Pancreas (tissue), 10 donors: Measurements from ENCODE around the gene RAB8B. TPM values are rescaled to one million over a fixed set of nuclear protein-coding genes. Genes with fewer than 3 reads are reported as not detected.
A peak's percentile ranks its signal among the peaks of the same experiment; 100 is the strongest.

Experiments used
- ATAC-seq, 4 donors: fragments of 200-7000 bp; cut with Tn5 transposase; one replicate each; pipeline versions ENCODE4 v1.8.0 to v1.9.1; 2020; ENCODE audit warnings: mild to moderate bottlenecking in 4 of 4, moderate library complexity in 4 of 4
- DNase-seq, 6 donors: peaks; one replicate each; pipeline ENCODE4 v3.0.0-alpha.2; 2020
- FAIRE-seq: peaks from 2 replicates; lab custom pipeline; 2012; peaks lifted over from hg19 to GRCh38; lab: Jason Lieb, UNC
- H3K27ac ChIP-seq, 4 donors: fragments of 200-600 bp; sonication (generic); 1 replicate in 3 of 4; 2 replicates in 1 of 4; pipeline versions ENCODE4 v1.5.0 to v1.8.0; 2020
- H3K27me3 ChIP-seq, 4 donors: fragments of 200-600 bp; one replicate each; pipeline ENCODE4 v1.8.0; 2021
- H3K36me3 ChIP-seq, 3 donors: fragments of 200-600 bp; sonication (generic) in 1 of 3; one replicate each; pipeline versions ENCODE4 v1.5.0 to v1.8.0; 2020 to 2021
- H3K4me1 ChIP-seq, 3 donors: fragments of 200-600 bp; one replicate each; pipeline ENCODE4 v1.8.0; 2021
- H3K4me3 ChIP-seq, 4 donors: fragments of 200-600 bp; sonication (generic) in 2 of 4; one replicate each; pipeline versions ENCODE4 v1.5.0 to v1.8.0; 2020 to 2021
- H3K9me3 ChIP-seq, 4 donors: fragments of 200-600 bp; one replicate each; pipeline ENCODE4 v1.8.0; 2021
- CTCF ChIP-seq, 4 donors: fragments of 200-600 bp; sonication (generic) in 3 of 4; IDR thresholded peaks; one replicate each; pipeline versions ENCODE4 v1.5.0 to v1.8.0; 2021; ENCODE audit warnings: antibody characterized with exemption in 4 of 4
- WGBS, 2 donors: extraction: QIAGEN DNeasy Blood & Tissue Kit; methylation state at CpG; one replicate each; pipeline ENCODE4 v1.1.7; 2013; 5-methylcytosine and 5-hydroxymethylcytosine counted together
- intact Hi-C, 3 donors: fragments of 100-400 bp; cut with DNase I; formaldehyde crosslinking; loops; one replicate each; pipeline versions ENCODE4 v1.11.1 to v1.14.2; 2022
- polyA plus RNA-seq, 2 donors: library from polyadenylated mRNA; stranded (reverse); fragments of 200-250 nt; gene quantifications; one replicate each; pipeline ENCODE4 v1.2.3, GENCODE V29; 2013
- total RNA-seq, 6 donors: library from RNA; stranded (reverse); fragmentation: NEBNext Ultra II Directional in 4 of 6; extraction: Animal tissue kit (Norgen Biotek cat#: 25700) in 4 of 6; gene quantifications; one replicate each; pipeline versions ENCODE4 v1.2.1 to v1.2.4, GENCODE V29; 2021 to 2023
- donor health status: healthy with polysubstance abuse.
- donor health status: DM: no; HTN: no; CAD: no; lungs with moderate emphysema.
- donor health status: DM: no; HTN: no; CAD: no.
- donor health status: control.
- donor health status: control.
- donor health status: Bipolar disorder and iron deficiency.
- donor health status: DM: yes; HTN: yes; CAD: no.
- donor health status: DM: no; HTN: no; CAD: no.
- donor health status: DM: no; HTN: no; CAD: no.
- donor health status: DM: yes; HTN: yes; CAD: no.

The RAB8B gene
- total and polyA plus RNA-seq, 8 donors, result 2.0 to 19.2 (median 5.3) TPM

DNA sequence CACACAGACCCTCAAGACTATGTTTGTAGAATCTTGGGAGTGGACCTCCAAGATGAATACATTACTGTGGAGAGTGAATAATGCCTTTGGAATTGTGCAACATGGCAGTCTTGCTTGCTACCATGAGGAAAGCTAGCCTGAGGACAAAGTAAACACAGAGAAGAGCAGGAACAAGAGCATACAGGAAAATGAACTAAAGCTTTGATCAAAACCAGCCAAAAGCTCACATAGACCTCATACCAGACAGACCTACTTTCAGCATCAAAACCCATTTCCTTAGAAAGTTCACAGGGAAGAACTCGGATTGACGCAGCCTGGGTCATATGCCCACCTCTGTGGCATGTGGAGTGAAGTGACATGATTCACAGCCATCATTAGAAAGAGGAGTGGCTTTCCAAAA, 3.3 kb upstream of the RAB8B start:
- no peaks in the 10 kb centered on the region for H3K9me3 ChIP-seq
- H3K27ac ChIP-seq, result no peak overlapping the region
- no peaks in the 10 kb centered on the region for H3K27me3 ChIP-seq
- DNase-seq (no peak), FAIRE-seq (no peak), ATAC-seq (no peak)
- H3K4me3 ChIP-seq, result no peak overlapping the region
- TF ChIP-seq CTCF (IDR thresholded peaks at IDR 0.05), result no peak
- intact Hi-C loops, result no loop called here
- WGBS, 2 donors, result 25 to 62% methylated on average over 2 of the region's 2 CpGs
- peaks cover 0 to 5% (median 0%) of the 10 kb centered on the region in 3 donors for H3K4me1 ChIP-seq
- no peaks in the 10 kb centered on the region for H3K36me3 ChIP-seq

GRCh38 chr15:63187589-63188226, 1.7 kb upstream of the RAB8B start:
- no peaks in the 10 kb centered on the region for H3K36me3 ChIP-seq
- no peak for TF ChIP-seq CTCF (IDR thresholded peaks at IDR 0.05)
- peaks cover 0 to 8% (median 0%) of the 10 kb centered on the region in 3 donors for H3K4me1 ChIP-seq
- intact Hi-C loops, result no loop called here
- no peaks in the 10 kb centered on the region for H3K9me3 ChIP-seq
- 70 to 81% methylated on average over 5 of the region's 5 CpGs for WGBS, 2 donors
- no peak for ATAC-seq
- no peak overlapping the region for H3K27ac ChIP-seq
- FAIRE-seq, result no peak
- H3K4me3 ChIP-seq, result no peak overlapping the region
- no peak for DNase-seq
- H3K27me3 ChIP-seq, result no peaks in the 10 kb centered on the region

- H3K4me3 ChIP-seq, result peak overlapping the region in 3 of 4 donors; percentile 41 to 51 (median 48)
- no peaks in the 10 kb centered on the region for H3K36me3 ChIP-seq
- H3K27ac ChIP-seq, result peak overlapping the region in 1 of 4 donors; percentile 48
- no peak for TF ChIP-seq CTCF (IDR thresholded peaks at IDR 0.05)
- H3K27me3 ChIP-seq, result no peaks in the 10 kb centered on the region
- H3K9me3 ChIP-seq, result no peaks in the 10 kb centered on the region
- peaks cover 0 to 8% (median 0%) of the 10 kb centered on the region in 3 donors for H3K4me1 ChIP-seq
- ATAC-seq (no peak), DNase-seq (no peak), FAIRE-seq (no peak)
- WGBS, 2 donors, result 42 to 43% methylated on average over 10 of the region's 10 CpGs
- intact Hi-C loops, result no loop called here
These were observed 1.0 kb upstream of the RAB8B start for GRCh38 chr15:63188247-63188925.

GRCh38 chr15:63189941-63190768, 749 bp downstream of the RAB8B start:
- no peaks in the 10 kb centered on the region for H3K9me3 ChIP-seq
- TF ChIP-seq CTCF (IDR thresholded peaks at IDR 0.05), result no peak
- H3K27ac ChIP-seq, result peak overlapping the region in 2 of 4 donors; percentile 22 to 60
- WGBS, 2 donors, result 17 to 19% methylated on average over 10 of the region's 10 CpGs
- ATAC-seq (peak in 1 of 4 donors; percentile 3), FAIRE-seq (no peak), DNase-seq (no peak)
- peaks cover 0 to 19% (median 6%) of the 10 kb centered on the region in 3 donors for H3K4me1 ChIP-seq
- H3K27me3 ChIP-seq, result no peaks in the 10 kb centered on the region
- H3K36me3 ChIP-seq, result no peaks in the 10 kb centered on the region
- H3K4me3 ChIP-seq, result peak overlapping the region; percentile 34 to 51 (median 44)
- intact Hi-C loops, result no loop called here
